Activated CD4-positive, alpha-beta T cell treated with anti-CD3 and anti-CD28 coated beads, Interleukin-2, amount 50 U/mL, for 4 hours (primary cell): ENCODE data around the gene NKAIN4.
A peak's percentile ranks its signal among the peaks of the same experiment; 100 is the strongest.

ENCODE experiments used
- DNase-seq, 2 experiments: peaks; one replicate each; pipeline ENCODE4 v3.0.0-alpha.2; 2020

NKAIN4 gene

GRCh38 chr20:63216041-63216848 is 38.0 kb downstream of the NKAIN4 start, which contains the start of gene YTHDF1:
Gene YTHDF1 (minus strand): TSS chr20:63216131. CDS start chr20:63215892, 239 bp downstream.
- peak; percentile 88 to 91 for DNase-seq

- DNase-seq = no peak
These were observed 38.9 kb downstream of the NKAIN4 start for GRCh38 chr20:63215101-63216040.

- no peak for DNase-seq
These were observed 39.7 kb downstream of the NKAIN4 start for GRCh38 chr20:63214514-63214913.

- no peak for DNase-seq
These were observed 41.5 kb downstream of the NKAIN4 start for GRCh38 chr20:63212792-63213191.

GRCh38 chr20:63212393-63212730 is 41.9 kb downstream of the NKAIN4 start:
- no peak for DNase-seq

- no peak for DNase-seq
These were observed 44.2 kb downstream of the NKAIN4 start for GRCh38 chr20:63210011-63210605.

GRCh38 chr20:63208346-63208909 is 45.8 kb downstream of the NKAIN4 start:
- no peak for DNase-seq

- DNase-seq = no peak
These were observed 47.4 kb downstream of the NKAIN4 start for GRCh38 chr20:63206878-63207277.

- no peak for DNase-seq
These were observed 48.4 kb downstream of the NKAIN4 start for GRCh38 chr20:63205896-63206295.

- DNase-seq = no peak
These were observed 49.9 kb downstream of the NKAIN4 start for GRCh38 chr20:63204362-63204761.

GRCh38 chr20:63202811-63203526 is 51.3 kb downstream of the NKAIN4 start:
- no peak for DNase-seq

GRCh38 chr20:63202021-63202420 is 52.2 kb downstream of the NKAIN4 start:
- DNase-seq = no peak

GRCh38 chr20:63198606-63199005 is 55.7 kb downstream of the NKAIN4 start:
- DNase-seq = no peak

GRCh38 chr20:63196768-63197470 is 57.3 kb downstream of the NKAIN4 start:
- no peak for DNase-seq

- no peak for DNase-seq
These were observed 59.5 kb downstream of the NKAIN4 start for GRCh38 chr20:63194797-63195173.

- no peak for DNase-seq
These were observed 60.1 kb downstream of the NKAIN4 start for GRCh38 chr20:63194007-63194796.

GRCh38 chr20:63192721-63193120 is 61.5 kb downstream of the NKAIN4 start:
- DNase-seq = no peak

- no peak for DNase-seq
These were observed 62.9 kb downstream of the NKAIN4 start for GRCh38 chr20:63191400-63191799.

- DNase-seq = no peak
These were observed 63.4 kb downstream of the NKAIN4 start for GRCh38 chr20:63190828-63191227.
